Neutrophil (primary cell): Measurements from ENCODE around the gene KCNK6.

ENCODE experiments used
- H3K27ac ChIP-seq: fragments of 200-600 bp; sonication (generic); 2 replicates; pipeline ENCODE4 v1.5.1; 2016; ENCODE audit warnings: mild to moderate bottlenecking, moderate library complexity
- H3K27me3 ChIP-seq: fragments of 200-600 bp; sonication (generic); 2 replicates; pipeline ENCODE4 v1.6.0; 2016; ENCODE audit warnings: mild to moderate bottlenecking
- H3K36me3 ChIP-seq: fragments of 200-600 bp; sonication (generic); 2 replicates; pipeline ENCODE4 v1.5.1; 2017
- H3K4me1 ChIP-seq, 2 experiments: fragments of 200-600 bp in 1 of 2; sonication (generic) in 1 of 2; 1 replicate in 1 of 2; 2 replicates in 1 of 2; pipeline versions ENCODE4 v1.5.1 to v1.6.1; 2013 to 2016; ENCODE audit warnings: low read depth in 1 of 2, low read length in 1 of 2, mild to moderate bottlenecking in 1 of 2, moderate library complexity in 1 of 2; ENCODE audit not compliant: control insufficient read depth in 1 of 2, insufficient read depth in 1 of 2
- H3K4me3 ChIP-seq, 2 experiments: fragments of 200-600 bp in 1 of 2; sonication (generic) in 1 of 2; 1 replicate in 1 of 2; 2 replicates in 1 of 2; pipeline ENCODE4 v1.5.1; 2013 to 2016; ENCODE audit warnings: low read depth in 1 of 2, low read length in 1 of 2, mild to moderate bottlenecking in 1 of 2, moderate library complexity in 1 of 2
- H3K9me3 ChIP-seq: fragments of 200-600 bp; sonication (generic); 2 replicates; pipeline ENCODE4 v1.5.1; 2016
- TF ChIP-seq, protein P1 (sequence below): fragments of 200-600 bp; sonication (generic); IDR thresholded peaks from 2 replicates; pipeline ENCODE4 v1.5.1; 2016; ENCODE audit warnings: antibody characterized with exemption

The KCNK6 gene

DNA sequence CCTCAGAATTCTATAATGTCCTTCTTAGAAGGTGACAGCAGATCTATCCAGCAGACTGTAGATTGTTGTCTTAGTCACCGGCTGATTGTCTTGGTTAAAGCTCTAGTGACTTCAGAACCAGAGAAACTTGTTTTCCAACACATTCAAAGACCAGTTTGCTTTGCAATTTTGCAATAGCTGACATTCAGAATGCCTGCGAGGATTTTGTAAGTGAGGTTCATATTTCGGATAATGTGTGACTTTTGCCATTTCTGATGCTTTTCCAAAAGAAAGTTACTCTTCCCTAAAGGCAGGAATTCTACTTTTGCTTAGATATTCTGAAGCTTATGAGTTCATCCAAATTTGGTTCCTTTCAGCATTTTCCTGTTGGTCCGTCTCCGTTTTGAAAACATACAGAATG lies 42.1 kb upstream of the KCNK6 start:
- Histone ChIP-seq H3K36me3 (peaks cover 10% of the 10 kb centered on the region), H3K27ac (no peak overlapping the region), H3K9me3 (no peaks in the 10 kb centered on the region), H3K27me3 (no peaks in the 10 kb centered on the region), H3K4me3 (no peak overlapping the region), H3K4me1 (no peaks in the 10 kb centered on the region)
- TF ChIP-seq, protein P1, sequence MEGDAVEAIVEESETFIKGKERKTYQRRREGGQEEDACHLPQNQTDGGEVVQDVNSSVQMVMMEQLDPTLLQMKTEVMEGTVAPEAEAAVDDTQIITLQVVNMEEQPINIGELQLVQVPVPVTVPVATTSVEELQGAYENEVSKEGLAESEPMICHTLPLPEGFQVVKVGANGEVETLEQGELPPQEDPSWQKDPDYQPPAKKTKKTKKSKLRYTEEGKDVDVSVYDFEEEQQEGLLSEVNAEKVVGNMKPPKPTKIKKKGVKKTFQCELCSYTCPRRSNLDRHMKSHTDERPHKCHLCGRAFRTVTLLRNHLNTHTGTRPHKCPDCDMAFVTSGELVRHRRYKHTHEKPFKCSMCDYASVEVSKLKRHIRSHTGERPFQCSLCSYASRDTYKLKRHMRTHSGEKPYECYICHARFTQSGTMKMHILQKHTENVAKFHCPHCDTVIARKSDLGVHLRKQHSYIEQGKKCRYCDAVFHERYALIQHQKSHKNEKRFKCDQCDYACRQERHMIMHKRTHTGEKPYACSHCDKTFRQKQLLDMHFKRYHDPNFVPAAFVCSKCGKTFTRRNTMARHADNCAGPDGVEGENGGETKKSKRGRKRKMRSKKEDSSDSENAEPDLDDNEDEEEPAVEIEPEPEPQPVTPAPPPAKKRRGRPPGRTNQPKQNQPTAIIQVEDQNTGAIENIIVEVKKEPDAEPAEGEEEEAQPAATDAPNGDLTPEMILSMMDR, result no peak

- H3K27ac ChIP-seq, result no peak overlapping the region
Observed at GRCh38 chr19:38277969-38278680, 41.5 kb upstream of the KCNK6 start.

DNA sequence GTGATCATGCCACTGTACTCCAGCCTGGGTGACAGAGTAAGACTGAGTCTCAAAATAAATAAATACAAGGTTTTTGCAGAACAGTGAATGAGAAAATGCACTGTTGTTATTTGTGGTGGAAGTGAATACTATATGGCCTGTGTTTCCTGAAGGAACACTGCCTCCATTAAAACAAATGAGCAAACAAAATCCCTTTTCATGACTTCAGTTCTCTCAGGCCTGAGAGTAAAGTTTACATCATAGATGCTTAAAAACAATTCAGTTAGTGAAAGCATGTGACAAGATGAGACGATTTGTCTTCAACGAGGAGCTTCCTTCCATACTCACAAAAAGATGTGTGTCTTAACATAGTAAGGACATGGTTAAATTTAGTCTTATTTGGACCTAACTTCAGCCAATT lies 40.9 kb upstream of the KCNK6 start:
- Histone ChIP-seq H3K9me3 (no peaks in the 10 kb centered on the region), H3K36me3 (peaks cover 10% of the 10 kb centered on the region), H3K4me3 (no peak overlapping the region), H3K27ac (no peak overlapping the region), H3K27me3 (no peaks in the 10 kb centered on the region), H3K4me1 (no peaks in the 10 kb centered on the region)
- TF ChIP-seq, protein P1, result no peak

More at GRCh38 chr19:38277969-38278680, 41.5 kb upstream of the KCNK6 start:
- Histone ChIP-seq H3K4me3 (no peak overlapping the region), H3K4me1 (no peaks in the 10 kb centered on the region), H3K36me3 (peaks cover 10% of the 10 kb centered on the region), H3K9me3 (no peaks in the 10 kb centered on the region), H3K27me3 (no peaks in the 10 kb centered on the region)
- TF ChIP-seq, protein P1, result no peak

- no peaks in the 10 kb centered on the region for H3K9me3 ChIP-seq
- no peaks in the 10 kb centered on the region for H3K4me1 ChIP-seq
- TF ChIP-seq, protein P1, result no peak
- no peaks in the 10 kb centered on the region for H3K27me3 ChIP-seq
- H3K36me3 ChIP-seq, result peaks cover 22% of the 10 kb centered on the region
- no peak overlapping the region for H3K4me3 ChIP-seq
- H3K27ac ChIP-seq, result no peak overlapping the region
Observed at GRCh38 chr19:38280030-38280921, 39.4 kb upstream of the KCNK6 start.

- TF ChIP-seq, protein P1, result no peak
- Histone ChIP-seq H3K27ac (no peak overlapping the region), H3K4me1 (no peaks in the 10 kb centered on the region), H3K27me3 (no peaks in the 10 kb centered on the region), H3K9me3 (no peaks in the 10 kb centered on the region), H3K4me3 (no peak overlapping the region), H3K36me3 (peaks cover 34% of the 10 kb centered on the region)
Observed at GRCh38 chr19:38281811-38282566, 37.7 kb upstream of the KCNK6 start.
